Measurements from ENCODE around the gene GOLGB1. TPM values are rescaled to one million over a fixed set of nuclear protein-coding genes. Genes with fewer than 3 reads are reported as not detected.

GOLGB1 gene
- total and polyA plus RNA-seq, 10 of the 15 experiments (the other 5 are each of a cell fraction or from before 2014, with no cell fraction given) = 7.4 to 34.5 (median 21.8) TPM

DNA sequence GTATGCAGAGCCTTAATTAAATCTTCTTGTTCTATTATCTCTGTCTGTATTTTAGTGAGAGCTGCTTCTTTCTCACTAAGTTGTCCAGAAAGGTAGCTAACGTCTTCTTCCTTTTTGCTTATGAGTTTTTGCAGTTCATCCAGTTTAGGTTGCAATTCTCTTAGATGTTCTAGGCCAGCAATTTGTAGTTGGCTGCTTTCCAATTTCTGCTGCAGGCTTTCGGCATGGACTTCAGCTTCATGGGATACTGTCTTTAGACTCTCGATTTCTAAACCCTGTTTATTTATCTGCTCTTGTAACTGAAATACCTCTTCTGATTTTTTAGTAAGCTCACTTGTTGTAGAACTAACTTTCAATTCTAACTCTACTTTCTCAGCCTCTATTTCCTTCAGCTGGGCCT is 53.4 kb downstream of the GOLGB1 start (continued):
- TF ChIP-seq MTA3 (IDR thresholded peaks at IDR 0.05; ENCODE audit: borderline replicate concordance, low read length) (no peak), RFX5 (IDR thresholded peaks at IDR 0.05; ENCODE audit: low read depth, low read length) (no peak), RAD51 (IDR thresholded peaks at IDR 0.05) (no peak)

DNA sequence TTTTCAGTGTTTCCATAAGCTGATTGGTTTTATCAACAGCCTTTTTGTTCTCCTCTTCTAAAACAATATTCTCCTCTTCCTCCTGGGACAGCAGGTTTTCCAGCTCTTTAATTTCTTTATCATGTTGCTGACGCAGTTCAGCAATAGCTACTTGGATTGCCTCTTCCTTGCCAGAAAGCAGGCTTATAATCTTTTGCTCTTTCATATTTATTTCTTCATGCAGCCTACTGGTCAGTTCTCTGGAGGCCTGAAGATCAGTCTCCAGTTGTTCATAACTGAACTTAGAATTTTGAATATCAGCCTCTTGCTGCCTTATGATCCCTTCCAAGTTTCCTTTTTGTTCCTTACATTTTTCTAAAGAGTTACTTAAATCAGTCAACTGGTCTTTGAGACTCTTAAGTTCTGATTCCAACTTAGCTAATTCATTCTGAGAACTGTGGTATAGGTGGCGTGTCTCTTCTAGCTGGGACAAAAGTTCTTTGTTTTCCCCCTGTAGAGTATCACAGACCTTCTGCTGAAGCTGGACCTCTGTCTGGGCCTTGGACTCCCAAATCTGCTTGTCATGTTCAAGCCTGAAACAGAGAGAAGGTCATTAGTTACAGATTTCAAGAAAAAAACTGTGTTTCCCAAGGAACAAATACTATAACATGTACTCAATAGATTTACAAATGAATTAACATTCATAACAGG is 57.4 kb downstream of the GOLGB1 start:
- Histone ChIP-seq H3K27ac (ENCODE audit: control insufficient read depth, insufficient read depth) (no peak overlapping the region), H3K9me3 (replicated peaks; ENCODE audit: control insufficient read depth, insufficient read depth, low read length) (no peaks in the 10 kb centered on the region), H3K9ac (ENCODE audit: control insufficient read depth, insufficient read depth, low read length) (no peak overlapping the region), H3K4me2 (ENCODE audit: control insufficient read depth, insufficient read depth) (no peak overlapping the region), H3K4me1 (ENCODE audit: control insufficient read depth, insufficient read depth, low read length) (peaks cover 14% of the 10 kb centered on the region), H3K27me3 (replicated peaks in 1 of 2; ENCODE audit: control insufficient read depth in 2 of 2, insufficient read depth in 2 of 2, low read length in 1 of 2) (no peaks in the 10 kb centered on the region), H3K4me3 (no peak overlapping the region), H4K20me1 (ENCODE audit: control insufficient read depth, insufficient read depth) (no peaks in the 10 kb centered on the region), H2AFZ (ENCODE audit: control insufficient read depth, low read depth, low read length) (no peak overlapping the region), H3K36me3 (ENCODE audit: control insufficient read depth in 2 of 2, insufficient read depth in 2 of 2, low read length in 1 of 2) (peaks cover 2 to 8% of the 10 kb centered on the region in 2 experiments), H3K79me2 (ENCODE audit: control insufficient read depth, insufficient read depth, low read length) (no peaks in the 10 kb centered on the region)
- intact Hi-C loops (cut with micrococcal nuclease; ENCODE audit: unreplicated experiment) (no loop called here), in situ Hi-C loops (cut with MboI) (no loop called here)
- FAIRE-seq (no peak), DNase-seq (ENCODE audit: low read depth, low spot score) (no peak), ATAC-seq (0 out of 3 replicates have a peak, but pooled peaks have one; percentile 19)
- ChIA-PET SMC1A (ENCODE audit: uncharacterized antibody, unreplicated experiment) (interaction anchor here (0.7 to 4.4 kb wide), 8 partner anchors 7 to 145 kb away, joined by 3 to 26 read pairs (median 6); no protein-coding TSS in a partner anchor), POLR2A (interaction anchor here (1.2 to 1.9 kb wide), 4 partner anchors 9 to 31 kb away, joined by 4 to 6 read pairs (median 4); partner anchors contain the start of gene HCLS1), RAD21 (ENCODE audit: unreplicated experiment) (interaction anchor here (1.4 kb wide), 1 partner anchor 145 kb away, joined by 8 read pairs; no protein-coding TSS in a partner anchor), CTCF (interaction anchor here (1.1 to 3.1 kb wide), 4 partner anchors 8 to 13 kb away, joined by 4 to 9 read pairs (median 7); no protein-coding TSS in a partner anchor)
- 76% methylated on average over 2 of the region's 2 CpGs for WGBS (ENCODE audit: insufficient coverage, insufficient replicate concordance, low lambda C conversion rate, missing lambda C conversion rate)
- BruUV-seq (replicated peaks) = no TSS peak
- no peak for TF ChIP-seq NFYA (IDR thresholded peaks at IDR 0.05; ENCODE audit: borderline replicate concordance, low read depth, low read length)
- no peak for TF ChIP-seq ESRRA (IDR thresholded peaks at IDR 0.05; ENCODE audit: low read length)
- TF ChIP-seq, protein P1, sequence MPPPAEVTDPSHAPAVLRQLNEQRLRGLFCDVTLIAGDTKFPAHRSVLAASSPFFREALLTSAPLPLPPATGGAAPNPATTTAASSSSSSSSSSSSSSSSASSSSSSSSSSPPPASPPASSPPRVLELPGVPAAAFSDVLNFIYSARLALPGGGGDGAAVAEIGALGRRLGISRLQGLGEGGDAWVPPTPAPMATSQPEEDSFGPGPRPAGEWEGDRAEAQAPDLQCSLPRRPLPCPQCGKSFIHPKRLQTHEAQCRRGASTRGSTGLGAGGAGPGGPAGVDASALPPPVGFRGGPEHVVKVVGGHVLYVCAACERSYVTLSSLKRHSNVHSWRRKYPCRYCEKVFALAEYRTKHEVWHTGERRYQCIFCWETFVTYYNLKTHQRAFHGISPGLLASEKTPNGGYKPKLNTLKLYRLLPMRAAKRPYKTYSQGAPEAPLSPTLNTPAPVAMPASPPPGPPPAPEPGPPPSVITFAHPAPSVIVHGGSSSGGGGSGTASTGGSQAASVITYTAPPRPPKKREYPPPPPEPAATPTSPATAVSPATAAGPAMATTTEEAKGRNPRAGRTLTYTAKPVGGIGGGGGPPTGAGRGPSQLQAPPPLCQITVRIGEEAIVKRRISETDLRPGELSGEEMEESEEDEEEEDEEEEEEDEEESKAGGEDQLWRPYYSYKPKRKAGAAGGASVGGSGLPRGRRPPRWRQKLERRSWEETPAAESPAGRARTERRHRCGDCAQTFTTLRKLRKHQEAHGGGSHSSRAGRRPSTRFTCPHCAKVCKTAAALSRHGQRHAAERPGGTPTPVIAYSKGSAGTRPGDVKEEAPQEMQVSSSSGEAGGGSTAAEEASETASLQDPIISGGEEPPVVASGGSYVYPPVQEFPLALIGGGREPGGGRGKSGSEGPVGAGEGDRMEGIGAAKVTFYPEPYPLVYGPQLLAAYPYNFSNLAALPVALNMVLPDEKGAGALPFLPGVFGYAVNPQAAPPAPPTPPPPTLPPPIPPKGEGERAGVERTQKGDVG (CRISPR knock-in tag; IDR thresholded peaks at IDR 0.05) = no peak
- no peak for TF ChIP-seq MTA2 (IDR thresholded peaks at IDR 0.05; ENCODE audit: low read depth)
- TF ChIP-seq, protein P2, sequence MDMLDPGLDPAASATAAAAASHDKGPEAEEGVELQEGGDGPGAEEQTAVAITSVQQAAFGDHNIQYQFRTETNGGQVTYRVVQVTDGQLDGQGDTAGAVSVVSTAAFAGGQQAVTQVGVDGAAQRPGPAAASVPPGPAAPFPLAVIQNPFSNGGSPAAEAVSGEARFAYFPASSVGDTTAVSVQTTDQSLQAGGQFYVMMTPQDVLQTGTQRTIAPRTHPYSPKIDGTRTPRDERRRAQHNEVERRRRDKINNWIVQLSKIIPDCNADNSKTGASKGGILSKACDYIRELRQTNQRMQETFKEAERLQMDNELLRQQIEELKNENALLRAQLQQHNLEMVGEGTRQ (IDR thresholded peaks at IDR 0.05; ENCODE audit: borderline replicate concordance, low read depth, low read length) = no peak
- no peak for TF ChIP-seq SPI1 (IDR thresholded peaks at IDR 0.05; ENCODE audit: borderline replicate concordance, insufficient read depth, low read depth, low read length)
- no peak for TF ChIP-seq RB1 (IDR thresholded peaks at IDR 0.05; ENCODE audit: borderline replicate concordance)
- no peak for TF ChIP-seq PAX8 (IDR thresholded peaks at IDR 0.05)
- no peak for TF ChIP-seq CEBPB (IDR thresholded peaks at IDR 0.05; ENCODE audit: borderline replicate concordance in 1 of 2, low read depth in 2 of 2, low read length in 2 of 2)
- no peak for TF ChIP-seq HDGF (IDR thresholded peaks at IDR 0.05)
- TF ChIP-seq SMAD5 (IDR thresholded peaks at IDR 0.05; ENCODE audit: low read depth) = no peak
- no peak for TF ChIP-seq SUPT20H (IDR thresholded peaks at IDR 0.05; ENCODE audit: borderline replicate concordance, control insufficient read depth, low read depth, low read length)

All from GM12878 (cell line).